Brain microvascular endothelial cell (primary cell): ENCODE measurements around the gene APBB2.
A peak's percentile ranks its signal among the peaks of the same experiment; 100 is the strongest.

Experiments
- DNase-seq: peaks from one replicate; pipeline ENCODE4 v3.0.0-alpha.2; 2020
- H3K27ac ChIP-seq: fragments of 250-450 bp; sonication (Bioruptor Pico); 2 replicates; pipeline ENCODE4 v1.5.1; 2020; ENCODE audit warnings: mild to moderate bottlenecking, moderate library complexity
- H3K27me3 ChIP-seq: fragments of 250-450 bp; sonication (Bioruptor Pico); replicated peaks from 2 replicates; pipeline ENCODE4 v1.5.1; 2020; ENCODE audit warnings: mild to moderate bottlenecking
- H3K36me3 ChIP-seq: fragments of 250-450 bp; sonication (Bioruptor Pico); replicated peaks from 2 replicates; pipeline ENCODE4 v1.5.1; 2020; ENCODE audit warnings: mild to moderate bottlenecking
- H3K4me3 ChIP-seq: 2 replicates; pipeline ENCODE4 v1.5.1; 2011; ENCODE audit warnings: low read depth, mild to moderate bottlenecking, control low read depth, low read length, moderate library complexity
- in situ Hi-C: cut with HindIII; loops from 2 replicates; pipeline ENCODE4 v1.10.0; 2017; ENCODE audit warnings: low sequenced_read_pairs, low pct_ligation_motif_present
- TF ChIP-seq, protein P1 (sequence below): IDR thresholded peaks from 2 replicates; pipeline ENCODE4 v1.5.1; 2011; ENCODE audit warnings: low read depth, mild to moderate bottlenecking, moderate library complexity, low read length, control low read depth, inconsistent platforms; ENCODE audit errors: missing control alignments

The APBB2 gene

DNA sequence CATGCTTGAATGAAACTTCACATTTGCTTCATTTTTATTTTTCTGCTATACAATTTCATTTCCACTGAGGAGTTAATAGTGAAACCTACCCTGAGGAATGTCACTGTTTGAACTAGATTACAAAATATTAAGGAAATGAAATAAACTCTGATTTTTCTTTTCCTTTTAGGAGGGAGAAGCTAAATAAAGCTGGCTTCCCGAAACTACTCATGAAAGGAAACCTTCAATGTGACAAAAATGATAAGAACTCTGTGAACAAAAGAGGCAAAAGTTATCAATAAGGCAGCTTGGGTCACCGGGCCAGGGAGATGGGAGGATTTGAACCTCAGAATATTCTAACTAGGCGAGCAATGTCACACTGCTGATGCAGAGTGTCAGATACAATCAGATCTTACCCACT, 185.2 kb downstream of the APBB2 start:
- Histone ChIP-seq H3K27ac (no peak overlapping the region), H3K36me3 (peaks cover 25% of the 10 kb centered on the region), H3K4me3 (no peak overlapping the region), H3K27me3 (no peaks in the 10 kb centered on the region)
- no peak for DNase-seq
- TF ChIP-seq, protein P1, sequence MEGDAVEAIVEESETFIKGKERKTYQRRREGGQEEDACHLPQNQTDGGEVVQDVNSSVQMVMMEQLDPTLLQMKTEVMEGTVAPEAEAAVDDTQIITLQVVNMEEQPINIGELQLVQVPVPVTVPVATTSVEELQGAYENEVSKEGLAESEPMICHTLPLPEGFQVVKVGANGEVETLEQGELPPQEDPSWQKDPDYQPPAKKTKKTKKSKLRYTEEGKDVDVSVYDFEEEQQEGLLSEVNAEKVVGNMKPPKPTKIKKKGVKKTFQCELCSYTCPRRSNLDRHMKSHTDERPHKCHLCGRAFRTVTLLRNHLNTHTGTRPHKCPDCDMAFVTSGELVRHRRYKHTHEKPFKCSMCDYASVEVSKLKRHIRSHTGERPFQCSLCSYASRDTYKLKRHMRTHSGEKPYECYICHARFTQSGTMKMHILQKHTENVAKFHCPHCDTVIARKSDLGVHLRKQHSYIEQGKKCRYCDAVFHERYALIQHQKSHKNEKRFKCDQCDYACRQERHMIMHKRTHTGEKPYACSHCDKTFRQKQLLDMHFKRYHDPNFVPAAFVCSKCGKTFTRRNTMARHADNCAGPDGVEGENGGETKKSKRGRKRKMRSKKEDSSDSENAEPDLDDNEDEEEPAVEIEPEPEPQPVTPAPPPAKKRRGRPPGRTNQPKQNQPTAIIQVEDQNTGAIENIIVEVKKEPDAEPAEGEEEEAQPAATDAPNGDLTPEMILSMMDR: no peak
- in situ Hi-C loops: no loop called here

DNA sequence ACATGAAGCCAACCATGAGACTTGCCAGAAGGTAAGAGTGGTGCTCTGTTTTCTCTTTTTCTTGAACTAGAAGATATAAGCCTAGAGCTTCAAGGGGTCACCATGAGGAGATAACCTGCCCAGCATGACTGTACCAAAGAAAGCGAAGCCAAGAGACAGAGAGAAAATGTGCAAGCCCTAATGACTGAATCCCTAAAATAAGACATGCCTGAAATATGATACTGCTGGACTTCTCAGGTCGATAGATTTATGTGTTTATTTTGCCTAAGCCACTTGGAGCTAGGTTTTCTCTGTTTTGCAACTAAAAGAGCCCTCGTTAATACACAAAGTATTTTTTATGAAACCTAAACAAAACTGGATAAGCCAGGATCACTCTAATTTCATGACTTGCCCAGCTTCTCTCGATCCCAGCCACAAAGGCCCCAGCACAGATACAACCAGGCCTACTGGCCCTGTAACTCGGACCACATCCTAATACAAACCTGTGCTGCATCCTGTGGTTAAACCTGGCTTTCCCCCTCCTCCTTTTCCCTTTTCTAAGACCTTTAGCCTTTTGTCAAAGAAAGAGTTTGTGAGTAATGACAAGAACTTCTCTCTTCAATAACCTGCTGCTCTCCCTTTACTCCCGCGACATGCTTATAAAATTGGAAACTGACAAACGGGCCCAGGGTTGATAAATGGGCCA, 185.8 kb downstream of the APBB2 start:
- H3K36me3 ChIP-seq: peaks cover 25% of the 10 kb centered on the region
- TF ChIP-seq, protein P1: no peak
- in situ Hi-C loops: no loop called here
- peak; percentile 32 for DNase-seq
- no peaks in the 10 kb centered on the region for H3K27me3 ChIP-seq
- no peak overlapping the region for H3K27ac ChIP-seq
- H3K4me3 ChIP-seq: no peak overlapping the region

DNA sequence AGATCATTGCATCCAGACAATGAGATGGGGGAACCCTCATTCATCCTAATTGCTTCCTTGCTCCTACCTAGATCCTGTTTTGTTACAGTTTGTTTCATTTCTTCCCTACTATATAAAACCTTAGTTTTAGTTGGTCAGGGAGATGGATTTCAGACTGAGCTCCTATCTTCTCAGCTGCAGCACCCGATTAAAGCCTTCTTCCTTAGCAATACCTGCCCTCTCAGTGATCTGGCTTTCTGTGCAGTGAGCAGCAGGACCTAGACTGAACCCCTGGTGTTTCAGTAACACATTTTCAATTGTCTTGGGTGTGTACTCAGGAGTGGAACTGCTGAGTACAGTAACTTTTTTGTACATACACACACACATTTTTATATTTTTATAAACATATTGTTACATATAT, 187.4 kb downstream of the APBB2 start:
- no peak overlapping the region for H3K27ac ChIP-seq
- H3K36me3 ChIP-seq: peaks cover 22% of the 10 kb centered on the region
- TF ChIP-seq, protein P1: no peak
- DNase-seq: no peak
- no peaks in the 10 kb centered on the region for H3K27me3 ChIP-seq
- in situ Hi-C loops: no loop called here
- no peak overlapping the region for H3K4me3 ChIP-seq

DNA sequence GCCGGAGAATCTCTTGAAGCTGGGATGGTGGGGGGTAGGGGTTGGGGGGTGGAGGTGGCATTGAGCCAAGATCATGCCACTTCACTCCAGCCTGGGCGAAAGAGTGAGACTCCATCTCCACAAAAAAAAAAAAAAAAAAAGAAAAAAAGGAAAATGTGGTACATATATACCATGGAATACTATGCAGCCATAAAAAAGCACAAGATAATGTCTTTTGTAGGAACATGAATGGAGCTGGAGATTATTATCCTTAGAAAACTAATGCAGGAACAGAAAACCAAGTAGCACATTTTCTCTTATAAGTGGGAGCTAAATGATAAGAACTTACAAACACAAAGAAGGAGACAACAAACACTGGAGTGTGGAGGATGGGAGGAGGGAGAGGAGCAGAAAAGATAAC, 188.5 kb downstream of the APBB2 start:
- no peak overlapping the region for H3K27ac ChIP-seq
- TF ChIP-seq, protein P1: no peak
- DNase-seq: no peak
- H3K4me3 ChIP-seq: no peak overlapping the region
- peaks cover 27% of the 10 kb centered on the region for H3K36me3 ChIP-seq
- in situ Hi-C loops: no loop called here
- no peaks in the 10 kb centered on the region for H3K27me3 ChIP-seq

DNA sequence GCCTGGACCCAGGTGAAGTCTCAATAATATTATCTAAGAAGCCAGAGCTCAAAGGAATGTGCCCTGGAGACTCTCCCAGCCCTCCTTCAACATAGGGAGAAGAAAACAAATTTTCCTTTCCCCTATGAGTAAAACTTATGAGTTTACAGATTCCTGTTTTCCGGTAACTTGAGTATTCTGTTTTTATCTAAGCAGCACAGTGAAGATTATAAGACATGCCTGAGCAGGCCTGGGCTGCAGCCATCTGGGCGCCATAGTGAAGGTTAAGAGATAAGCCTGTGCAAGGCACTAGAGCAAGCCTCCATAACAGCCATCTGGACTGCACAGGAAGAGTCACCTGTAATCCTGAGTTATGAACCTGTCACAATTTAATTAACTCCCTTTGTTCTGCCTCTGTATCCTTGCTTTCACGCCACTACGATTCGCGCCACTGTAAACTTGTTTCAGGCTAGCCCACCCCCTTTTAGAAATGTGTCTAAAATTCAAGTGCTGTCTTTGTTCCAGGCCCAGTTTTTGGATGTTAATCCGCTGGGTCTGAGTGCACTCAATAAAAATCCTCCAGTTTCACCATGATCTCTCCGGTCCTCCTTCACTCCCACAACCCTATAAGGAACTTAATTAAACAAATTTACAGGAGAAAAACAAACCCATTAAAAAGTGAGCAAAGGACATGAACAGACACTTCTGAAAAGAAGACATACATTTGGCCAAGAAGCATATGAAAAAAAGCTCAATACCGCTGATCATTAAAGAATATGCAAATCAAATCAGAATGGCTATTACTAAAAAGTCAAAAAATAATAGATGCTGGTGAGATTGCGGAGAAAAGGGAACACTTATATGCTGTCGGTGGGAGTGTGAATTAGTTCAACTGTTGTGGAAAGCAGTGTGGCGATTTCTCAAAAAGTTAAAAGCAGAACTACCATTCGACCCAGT, 189.5 kb downstream of the APBB2 start:
- no peak overlapping the region for H3K4me3 ChIP-seq
- TF ChIP-seq, protein P1: no peak
- no peak for DNase-seq
- H3K36me3 ChIP-seq: peaks cover 22% of the 10 kb centered on the region
- in situ Hi-C loops: no loop called here
- H3K27me3 ChIP-seq: no peaks in the 10 kb centered on the region
- no peak overlapping the region for H3K27ac ChIP-seq
